WTC11 (cell line): ENCODE measurements around the gene EPHA4. TPM values are rescaled to one million over a fixed set of nuclear protein-coding genes. Genes with fewer than 3 reads are reported as not detected.
A peak's percentile ranks its signal among the peaks of the same experiment; 100 is the strongest.

ENCODE experiments used
- ATAC-seq: fragments of 200-7000 bp; cut with Tn5 transposase; 2 replicates; pipeline ENCODE4 v1.10.0; 2021; ENCODE audit warnings: mild to moderate bottlenecking, moderate library complexity
- CTCF ChIA-PET: fragments of 300-600 bp; sonication (Branson Sonifier 250); formaldehyde crosslinking; loops from one replicate; lab custom pipeline; 2021; ENCODE audit warnings: antibody characterized with exemption; lab: Charles Lee
- POLR2A ChIA-PET: fragments of 350-600 bp; sonication (Branson Sonifier 250); formaldehyde crosslinking; loops from one replicate; lab custom pipeline; 2021; ENCODE audit warnings: antibody characterized with exemption; lab: Charles Lee
- DNase-seq: peaks from one replicate; pipeline ENCODE4 v3.0.0; 2021; ENCODE audit warnings: low spot score
- H3K27ac Mint-ChIP-seq: 2 replicates; pipeline ENCODE4 v1.8.0; 2021; ENCODE audit warnings: mixed read lengths
- H3K27me3 Mint-ChIP-seq: 2 replicates; pipeline ENCODE4 v1.8.0; 2021; ENCODE audit warnings: low read depth, mild to moderate bottlenecking, moderate library complexity, mixed read lengths
- H3K36me3 Mint-ChIP-seq: 2 replicates; pipeline ENCODE4 v1.8.0; 2021; ENCODE audit warnings: mixed read lengths
- H3K4me1 Mint-ChIP-seq: 2 replicates; pipeline ENCODE4 v1.8.0; 2022; ENCODE audit warnings: mixed read lengths
- H3K4me3 Mint-ChIP-seq: 2 replicates; pipeline ENCODE4 v1.8.0; 2021; ENCODE audit warnings: mild to moderate bottlenecking, moderate library complexity, mixed read lengths
- H3K9me3 Mint-ChIP-seq: 2 replicates; pipeline ENCODE4 v1.8.0; 2021; ENCODE audit warnings: mixed read lengths
- ATF6 ChIP-seq: sonication (generic); formaldehyde crosslinking; IDR thresholded peaks from 2 replicates; pipeline ENCODE4 v1.8.1; 2023; ENCODE audit warnings: mild to moderate bottlenecking, missing genetic modification reagents
- CBFB ChIP-seq: sonication (generic); formaldehyde crosslinking; IDR thresholded peaks from 2 replicates; pipeline ENCODE4 v1.8.1; 2022; ENCODE audit warnings: mild to moderate bottlenecking, low read depth, missing genetic modification reagents
- CREM ChIP-seq: sonication (generic); formaldehyde crosslinking; IDR thresholded peaks from 2 replicates; pipeline ENCODE4 v1.8.1; 2022; ENCODE audit warnings: mild to moderate bottlenecking, missing genetic modification reagents, moderate library complexity
- E2F5 ChIP-seq: sonication (generic); formaldehyde crosslinking; IDR thresholded peaks from 2 replicates; pipeline ENCODE4 v1.8.1; 2022; ENCODE audit warnings: mild to moderate bottlenecking, moderate library complexity, missing genetic modification reagents
- GRHL2 ChIP-seq: fragments of 250-450 bp; sonication (Bioruptor Pico); IDR thresholded peaks from 2 replicates; pipeline ENCODE4 v1.8.0; 2022; ENCODE audit warnings: mild to moderate bottlenecking, moderate library complexity; ENCODE audit not compliant: insufficient replicate concordance, severe bottlenecking
- PRRX2 ChIP-seq: fragments of 250-450 bp; sonication (Bioruptor Pico); IDR thresholded peaks from 2 replicates; pipeline ENCODE4 v1.8.0; 2021; ENCODE audit warnings: mild to moderate bottlenecking
- TEAD4 ChIP-seq: sonication (generic); formaldehyde crosslinking; IDR thresholded peaks from 2 replicates; pipeline ENCODE4 v1.8.0; 2022; ENCODE audit warnings: mild to moderate bottlenecking, missing genetic modification reagents
- ZNF138 ChIP-seq: sonication (generic); formaldehyde crosslinking; conservative IDR thresholded peaks from 2 replicates; pipeline ENCODE4 v1.8.1; 2022; ENCODE audit warnings: mild to moderate bottlenecking, moderate library complexity, missing genetic modification reagents
- ZNF232 ChIP-seq: sonication (generic); formaldehyde crosslinking; IDR thresholded peaks from 2 replicates; pipeline ENCODE4 v1.8.0; 2022; ENCODE audit warnings: mild to moderate bottlenecking, missing genetic modification reagents
- ZNF263 ChIP-seq: sonication (generic); formaldehyde crosslinking; IDR thresholded peaks from 2 replicates; pipeline ENCODE4 v1.8.1; 2022; ENCODE audit warnings: low read depth, mild to moderate bottlenecking, moderate library complexity, missing genetic modification reagents
- ZNF317 ChIP-seq: sonication (generic); formaldehyde crosslinking; IDR thresholded peaks from 2 replicates; pipeline ENCODE4 v1.8.1; 2023; ENCODE audit warnings: low read depth, mild to moderate bottlenecking, moderate library complexity, missing genetic modification reagents, borderline replicate concordance
- ZNF396 ChIP-seq: fragments of 250-450 bp; sonication (Bioruptor Pico); IDR thresholded peaks from 2 replicates; pipeline ENCODE4 v1.8.0; 2021; ENCODE audit warnings: mild to moderate bottlenecking, moderate library complexity, borderline replicate concordance
- ZNF423 ChIP-seq: fragments of 250-450 bp; sonication (Bioruptor Pico); IDR thresholded peaks from 2 replicates; pipeline ENCODE4 v2.1.2; 2022; ENCODE audit warnings: mild to moderate bottlenecking, moderate library complexity
- total RNA-seq: library from RNA; stranded (reverse); gene quantifications from 3 replicates; pipeline ENCODE4 v1.2.3, GENCODE V29; 2021
- TF ChIP-seq, protein P1 (sequence below): sonication (generic); formaldehyde crosslinking; IDR thresholded peaks from 2 replicates; pipeline ENCODE4 v1.8.1; 2023; ENCODE audit warnings: mild to moderate bottlenecking, moderate library complexity, missing genetic modification reagents
- TF ChIP-seq, protein P2 (sequence below): sonication (generic); formaldehyde crosslinking; IDR thresholded peaks from 2 replicates; pipeline ENCODE4 v1.8.0; 2022; ENCODE audit warnings: mild to moderate bottlenecking, missing genetic modification reagents
- TF ChIP-seq, protein P3 (sequence below): sonication (generic); formaldehyde crosslinking; IDR thresholded peaks from 2 replicates; pipeline ENCODE4 v1.8.0; 2022; ENCODE audit warnings: missing genetic modification reagents

The EPHA4 gene
- total RNA-seq, 1 experiment from 2014 or later: 11.0 TPM

GRCh38 chr2:221478485-221478863 is 93.6 kb downstream of the EPHA4 start:
- no peak overlapping the region for H3K4me3 Mint-ChIP-seq
- H3K4me1 Mint-ChIP-seq: peaks cover 19% of the 10 kb centered on the region
- no peaks in the 10 kb centered on the region for H3K36me3 Mint-ChIP-seq
- peak; percentile 92 for ATAC-seq
- H3K9me3 Mint-ChIP-seq: no peaks in the 10 kb centered on the region
- peaks cover 3% of the 10 kb centered on the region; the same call in 1 of the 2 replicates for H3K27me3 Mint-ChIP-seq
- POLR2A ChIA-PET: no interaction called here
- H3K27ac Mint-ChIP-seq: no peak overlapping the region
- DNase-seq: no peak
- no peak for TF ChIP-seq ZNF232
- TF ChIP-seq ZNF317 (CRISPR knock-in tag): no peak
- no peak for TF ChIP-seq ZNF138 (CRISPR knock-in tag)
- no peak for TF ChIP-seq TEAD4 (CRISPR knock-in tag)
- TF ChIP-seq CREM (CRISPR knock-in tag): no peak
- no peak for TF ChIP-seq ZNF423 (CRISPR knock-in tag)
- TF ChIP-seq, protein P1, sequence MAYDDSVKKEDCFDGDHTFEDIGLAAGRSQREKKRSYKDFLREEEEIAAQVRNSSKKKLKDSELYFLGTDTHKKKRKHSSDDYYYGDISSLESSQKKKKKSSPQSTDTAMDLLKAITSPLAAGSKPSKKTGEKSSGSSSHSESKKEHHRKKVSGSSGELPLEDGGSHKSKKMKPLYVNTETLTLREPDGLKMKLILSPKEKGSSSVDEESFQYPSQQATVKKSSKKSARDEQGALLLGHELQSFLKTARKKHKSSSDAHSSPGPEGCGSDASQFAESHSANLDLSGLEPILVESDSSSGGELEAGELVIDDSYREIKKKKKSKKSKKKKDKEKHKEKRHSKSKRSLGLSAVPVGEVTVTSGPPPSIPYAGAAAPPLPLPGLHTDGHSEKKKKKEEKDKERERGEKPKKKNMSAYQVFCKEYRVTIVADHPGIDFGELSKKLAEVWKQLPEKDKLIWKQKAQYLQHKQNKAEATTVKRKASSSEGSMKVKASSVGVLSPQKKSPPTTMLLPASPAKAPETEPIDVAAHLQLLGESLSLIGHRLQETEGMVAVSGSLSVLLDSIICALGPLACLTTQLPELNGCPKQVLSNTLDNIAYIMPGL (CRISPR knock-in tag): no peak
- TF ChIP-seq E2F5 (CRISPR knock-in tag): no peak
- TF ChIP-seq PRRX2 (CRISPR knock-in tag): no peak
- TF ChIP-seq GRHL2 (CRISPR knock-in tag): no peak
- TF ChIP-seq ZNF396: no peak
- no peak for TF ChIP-seq ATF6 (CRISPR knock-in tag)
- TF ChIP-seq ZNF263 (CRISPR knock-in tag): no peak
- TF ChIP-seq, protein P2, sequence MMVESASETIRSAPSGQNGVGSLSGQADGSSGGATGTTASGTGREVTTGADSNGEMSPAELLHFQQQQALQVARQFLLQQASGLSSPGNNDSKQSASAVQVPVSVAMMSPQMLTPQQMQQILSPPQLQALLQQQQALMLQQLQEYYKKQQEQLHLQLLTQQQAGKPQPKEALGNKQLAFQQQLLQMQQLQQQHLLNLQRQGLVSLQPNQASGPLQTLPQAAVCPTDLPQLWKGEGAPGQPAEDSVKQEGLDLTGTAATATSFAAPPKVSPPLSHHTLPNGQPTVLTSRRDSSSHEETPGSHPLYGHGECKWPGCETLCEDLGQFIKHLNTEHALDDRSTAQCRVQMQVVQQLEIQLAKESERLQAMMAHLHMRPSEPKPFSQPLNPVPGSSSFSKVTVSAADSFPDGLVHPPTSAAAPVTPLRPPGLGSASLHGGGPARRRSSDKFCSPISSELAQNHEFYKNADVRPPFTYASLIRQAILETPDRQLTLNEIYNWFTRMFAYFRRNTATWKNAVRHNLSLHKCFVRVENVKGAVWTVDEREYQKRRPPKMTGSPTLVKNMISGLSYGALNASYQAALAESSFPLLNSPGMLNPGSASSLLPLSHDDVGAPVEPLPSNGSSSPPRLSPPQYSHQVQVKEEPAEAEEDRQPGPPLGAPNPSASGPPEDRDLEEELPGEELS: no peak
- TF ChIP-seq, protein P3, sequence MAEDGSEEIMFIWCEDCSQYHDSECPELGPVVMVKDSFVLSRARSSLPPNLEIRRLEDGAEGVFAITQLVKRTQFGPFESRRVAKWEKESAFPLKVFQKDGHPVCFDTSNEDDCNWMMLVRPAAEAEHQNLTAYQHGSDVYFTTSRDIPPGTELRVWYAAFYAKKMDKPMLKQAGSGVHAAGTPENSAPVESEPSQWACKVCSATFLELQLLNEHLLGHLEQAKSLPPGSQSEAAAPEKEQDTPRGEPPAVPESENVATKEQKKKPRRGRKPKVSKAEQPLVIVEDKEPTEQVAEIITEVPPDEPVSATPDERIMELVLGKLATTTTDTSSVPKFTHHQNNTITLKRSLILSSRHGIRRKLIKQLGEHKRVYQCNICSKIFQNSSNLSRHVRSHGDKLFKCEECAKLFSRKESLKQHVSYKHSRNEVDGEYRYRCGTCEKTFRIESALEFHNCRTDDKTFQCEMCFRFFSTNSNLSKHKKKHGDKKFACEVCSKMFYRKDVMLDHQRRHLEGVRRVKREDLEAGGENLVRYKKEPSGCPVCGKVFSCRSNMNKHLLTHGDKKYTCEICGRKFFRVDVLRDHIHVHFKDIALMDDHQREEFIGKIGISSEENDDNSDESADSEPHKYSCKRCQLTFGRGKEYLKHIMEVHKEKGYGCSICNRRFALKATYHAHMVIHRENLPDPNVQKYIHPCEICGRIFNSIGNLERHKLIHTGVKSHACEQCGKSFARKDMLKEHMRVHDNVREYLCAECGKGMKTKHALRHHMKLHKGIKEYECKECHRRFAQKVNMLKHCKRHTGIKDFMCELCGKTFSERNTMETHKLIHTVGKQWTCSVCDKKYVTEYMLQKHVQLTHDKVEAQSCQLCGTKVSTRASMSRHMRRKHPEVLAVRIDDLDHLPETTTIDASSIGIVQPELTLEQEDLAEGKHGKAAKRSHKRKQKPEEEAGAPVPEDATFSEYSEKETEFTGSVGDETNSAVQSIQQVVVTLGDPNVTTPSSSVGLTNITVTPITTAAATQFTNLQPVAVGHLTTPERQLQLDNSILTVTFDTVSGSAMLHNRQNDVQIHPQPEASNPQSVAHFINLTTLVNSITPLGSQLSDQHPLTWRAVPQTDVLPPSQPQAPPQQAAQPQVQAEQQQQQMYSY (CRISPR knock-in tag): no peak
- TF ChIP-seq CBFB (CRISPR knock-in tag): no peak
- CTCF ChIA-PET: interaction anchor here (0.8 to 1.7 kb wide), 6 partner anchors 11 to 95 kb away, joined by 3 to 11 read pairs (median 4); no protein-coding TSS in a partner anchor
